Keratinocyte (primary cell): ENCODE results near the gene HTR3C.

Source experiments
- CTCF ChIP-seq, 3 experiments: IDR thresholded peaks in 1 of 3; conservative IDR thresholded peaks in 1 of 3; optimal IDR thresholded peaks in 1 of 3; 2 replicates in 2 of 3; 3 replicates in 1 of 3; pipeline versions ENCODE3 to v1.5.1; 2011; ENCODE audit warnings: low read length in 3 of 3, mild to moderate bottlenecking in 3 of 3, moderate library complexity in 2 of 3, control low read depth in 1 of 3, inconsistent platforms in 1 of 3; ENCODE audit not compliant: insufficient read depth in 2 of 3; ENCODE audit errors: extremely low read depth in 1 of 3
- EZH2 ChIP-seq: IDR thresholded peaks from one replicate; pipeline ENCODE4 v1.6.1; 2012; ENCODE audit warnings: inconsistent platforms, mild to moderate bottlenecking, low read length, moderate library complexity

DNA sequence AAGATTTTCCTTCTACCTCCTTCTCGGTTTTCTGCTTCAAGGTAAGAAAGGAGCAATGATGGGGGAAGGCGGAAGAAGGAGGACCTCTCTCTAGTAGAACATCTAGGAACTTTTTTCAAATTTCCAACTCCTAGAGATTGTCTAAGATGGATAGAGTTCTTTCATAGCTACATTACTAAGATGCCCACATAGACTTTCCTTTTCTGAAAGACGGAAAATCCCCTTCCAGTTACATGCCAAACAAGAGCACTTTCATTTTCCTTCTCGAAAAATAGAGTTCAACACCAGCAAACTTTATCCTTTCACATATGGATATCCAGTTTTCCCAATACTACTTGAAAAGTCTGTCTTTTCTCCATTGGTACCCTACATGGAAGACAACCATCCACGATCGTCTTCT is 44.7 kb downstream of the HTR3C start:
- TF ChIP-seq CTCF (optimal IDR thresholded peaks at IDR 0.05 in 1 of 3, IDR thresholded peaks at IDR 0.05 in 1 of 3, conservative IDR thresholded peaks at IDR 0.05 in 1 of 3; ENCODE audit: extremely low read depth in 1 of 3, insufficient read depth in 2 of 3, low read length in 3 of 3), result no peak
- no peak for TF ChIP-seq EZH2
